Upper lobe of left lung (tissue), 4 donors: ENCODE measurements around the gene CCL18.
"Not testable (repeated sequence)": the region's sequence is repeated elsewhere in the genome, so short reads cannot be mapped to it uniquely, and the experiment has no call there.

Source experiments
- CTCF ChIP-seq, 6 experiments: fragments of 450-650 bp in 4 of 6; fragments of 200-600 bp in 2 of 6; sonication (generic) in 2 of 6; IDR thresholded peaks; one replicate each; pipeline ENCODE4 v1.5.1; 2016 to 2019; ENCODE audit warnings: antibody characterized with exemption in 6 of 6
- POLR2A ChIP-seq, 4 donors: fragments of 450-650 bp; IDR thresholded peaks; one replicate each; pipeline ENCODE4 v1.5.1; 2016 to 2017; ENCODE audit warnings: antibody characterized with exemption in 4 of 4, mild to moderate bottlenecking in 2 of 4

GRCh38 chr17:36108265-36108664 lies 44.2 kb downstream of the CCL18 start:
- not testable (repeated sequence) for TF ChIP-seq CTCF, POLR2A (IDR thresholded peaks at IDR 0.05)
